Glutamatergic neuron (in vitro differentiated cells): Measurements from ENCODE around the gene TSHZ2. TPM values are rescaled to one million over a fixed set of nuclear protein-coding genes. Genes with fewer than 3 reads are reported as not detected.

Experiments used
- DNase-seq: peaks from one replicate; pipeline ENCODE4 v3.0.0; 2022
- H3K27ac Mint-ChIP-seq: one replicate; pipeline ENCODE4 v1.8.0; 2020; ENCODE audit warnings: mild to moderate bottlenecking, mixed read lengths, inconsistent platforms; ENCODE audit not compliant: unreplicated experiment
- H3K27me3 Mint-ChIP-seq: one replicate; pipeline ENCODE4 v1.8.0; 2020; ENCODE audit warnings: mild to moderate bottlenecking, moderate library complexity, mixed read lengths, inconsistent platforms; ENCODE audit not compliant: unreplicated experiment
- H3K36me3 Mint-ChIP-seq: one replicate; pipeline ENCODE4 v1.8.0; 2020; ENCODE audit warnings: mild to moderate bottlenecking, mixed read lengths, inconsistent platforms; ENCODE audit not compliant: unreplicated experiment
- H3K4me1 Mint-ChIP-seq: one replicate; pipeline ENCODE4 v1.8.0; 2020; ENCODE audit warnings: mild to moderate bottlenecking, low read depth, mixed read lengths, inconsistent platforms; ENCODE audit not compliant: unreplicated experiment
- H3K4me3 Mint-ChIP-seq: one replicate; pipeline ENCODE4 v1.8.0; 2020; ENCODE audit warnings: mild to moderate bottlenecking, mixed read lengths, inconsistent platforms; ENCODE audit not compliant: unreplicated experiment
- H3K9me3 Mint-ChIP-seq: one replicate; pipeline ENCODE4 v1.8.0; 2020; ENCODE audit warnings: mild to moderate bottlenecking, moderate library complexity, mixed read lengths, inconsistent platforms; ENCODE audit not compliant: unreplicated experiment
- CTCF ChIP-seq: fragments of 200-600 bp; sonication (generic); IDR thresholded peaks from one replicate; pipeline ENCODE4 v1.5.0; 2021; ENCODE audit not compliant: partially characterized antibody, unreplicated experiment
- total RNA-seq: library from RNA; stranded (reverse); fragmentation: NEBNext Ultra II Directional; extraction: Animal tissue kit (Norgen Biotek cat#: 25700); gene quantifications from one replicate; pipeline ENCODE4 v1.2.1, GENCODE V29; 2021; ENCODE audit not compliant: unreplicated experiment

The TSHZ2 gene
- total RNA-seq, 1 donor from 2014 or later: 10.0 TPM

- H3K36me3 Mint-ChIP-seq: no peaks in the 10 kb centered on the region
- no peak for TF ChIP-seq CTCF
- H3K4me3 Mint-ChIP-seq: no peak overlapping the region
- peaks cover 2% of the 10 kb centered on the region for H3K27me3 Mint-ChIP-seq
- H3K27ac Mint-ChIP-seq: no peak overlapping the region
- no peaks in the 10 kb centered on the region for H3K9me3 Mint-ChIP-seq
- peaks cover 3% of the 10 kb centered on the region for H3K4me1 Mint-ChIP-seq
- DNase-seq: no peak
Measured at GRCh38 chr20:53124075-53124551, 152.0 kb downstream of the TSHZ2 start.

GRCh38 chr20:53124803-53125202 lies 152.6 kb downstream of the TSHZ2 start:
- Mint-ChIP-seq H3K4me1 (peaks cover 3% of the 10 kb centered on the region), H3K9me3 (no peaks in the 10 kb centered on the region), H3K36me3 (no peaks in the 10 kb centered on the region), H3K4me3 (no peak overlapping the region), H3K27ac (no peak overlapping the region), H3K27me3 (peaks cover 2% of the 10 kb centered on the region)
- TF ChIP-seq CTCF: no peak
- DNase-seq: no peak

GRCh38 chr20:53126185-53126584 lies 154.0 kb downstream of the TSHZ2 start:
- H3K9me3 Mint-ChIP-seq: no peaks in the 10 kb centered on the region
- H3K36me3 Mint-ChIP-seq: no peaks in the 10 kb centered on the region
- no peak for DNase-seq
- H3K27ac Mint-ChIP-seq: no peak overlapping the region
- H3K4me1 Mint-ChIP-seq: peaks cover 3% of the 10 kb centered on the region
- H3K4me3 Mint-ChIP-seq: no peak overlapping the region
- no peak for TF ChIP-seq CTCF
- H3K27me3 Mint-ChIP-seq: peaks cover 2% of the 10 kb centered on the region

GRCh38 chr20:53127027-53127426 lies 154.9 kb downstream of the TSHZ2 start:
- Mint-ChIP-seq H3K4me1 (peaks cover 3% of the 10 kb centered on the region), H3K36me3 (no peaks in the 10 kb centered on the region), H3K27ac (no peak overlapping the region), H3K9me3 (no peaks in the 10 kb centered on the region), H3K4me3 (no peak overlapping the region), H3K27me3 (peaks cover 2% of the 10 kb centered on the region)
- no peak for TF ChIP-seq CTCF
- DNase-seq: no peak

- H3K27me3 Mint-ChIP-seq: peaks cover 2% of the 10 kb centered on the region
- H3K4me1 Mint-ChIP-seq: peaks cover 3% of the 10 kb centered on the region
- no peaks in the 10 kb centered on the region for H3K9me3 Mint-ChIP-seq
- no peak overlapping the region for H3K27ac Mint-ChIP-seq
- no peak for DNase-seq
- no peak overlapping the region for H3K4me3 Mint-ChIP-seq
- TF ChIP-seq CTCF: no peak
- no peaks in the 10 kb centered on the region for H3K36me3 Mint-ChIP-seq
Measured at GRCh38 chr20:53128004-53128403, 155.8 kb downstream of the TSHZ2 start.
